ENCODE results near the gene GPR171.
A peak's percentile ranks its signal among the peaks of the same experiment; 100 is the strongest.

DNA sequence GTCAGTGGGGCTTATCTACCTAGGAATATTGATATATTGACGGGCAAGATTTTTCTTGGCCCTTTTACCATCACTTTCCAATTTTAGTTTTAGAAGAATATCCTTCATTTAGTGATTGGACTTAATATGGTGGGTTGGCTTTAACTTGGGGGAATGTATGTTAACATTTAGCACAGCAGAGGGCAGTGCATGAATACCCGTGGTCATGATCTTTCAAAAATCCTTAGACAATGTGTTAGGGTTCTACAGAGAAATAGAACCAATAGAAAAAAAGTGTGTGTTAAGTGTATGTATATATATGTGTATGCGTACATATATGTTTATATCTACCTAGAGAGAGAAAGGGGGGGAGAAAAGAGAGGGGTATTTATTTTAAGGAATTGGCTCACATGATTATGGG is 36.9 kb downstream of the GPR171 start:
- TF ChIP-seq, protein P1, sequence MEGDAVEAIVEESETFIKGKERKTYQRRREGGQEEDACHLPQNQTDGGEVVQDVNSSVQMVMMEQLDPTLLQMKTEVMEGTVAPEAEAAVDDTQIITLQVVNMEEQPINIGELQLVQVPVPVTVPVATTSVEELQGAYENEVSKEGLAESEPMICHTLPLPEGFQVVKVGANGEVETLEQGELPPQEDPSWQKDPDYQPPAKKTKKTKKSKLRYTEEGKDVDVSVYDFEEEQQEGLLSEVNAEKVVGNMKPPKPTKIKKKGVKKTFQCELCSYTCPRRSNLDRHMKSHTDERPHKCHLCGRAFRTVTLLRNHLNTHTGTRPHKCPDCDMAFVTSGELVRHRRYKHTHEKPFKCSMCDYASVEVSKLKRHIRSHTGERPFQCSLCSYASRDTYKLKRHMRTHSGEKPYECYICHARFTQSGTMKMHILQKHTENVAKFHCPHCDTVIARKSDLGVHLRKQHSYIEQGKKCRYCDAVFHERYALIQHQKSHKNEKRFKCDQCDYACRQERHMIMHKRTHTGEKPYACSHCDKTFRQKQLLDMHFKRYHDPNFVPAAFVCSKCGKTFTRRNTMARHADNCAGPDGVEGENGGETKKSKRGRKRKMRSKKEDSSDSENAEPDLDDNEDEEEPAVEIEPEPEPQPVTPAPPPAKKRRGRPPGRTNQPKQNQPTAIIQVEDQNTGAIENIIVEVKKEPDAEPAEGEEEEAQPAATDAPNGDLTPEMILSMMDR (IDR thresholded peaks at IDR 0.05; ENCODE audit: insufficient read depth, low read depth, low read length), result peak; percentile 7
- TF ChIP-seq EZH2 (IDR thresholded peaks at IDR 0.05; ENCODE audit: insufficient read depth, low read length), result no peak

All from astrocyte (in vitro differentiated cells and primary cell).